GM23248 (cell line): ENCODE data around the gene POLG. TPM values are rescaled to one million over a fixed set of nuclear protein-coding genes. Genes with fewer than 3 reads are reported as not detected.

Source experiments
- DNase-seq: peaks from one replicate; pipeline ENCODE4 v3.0.0-alpha.2; 2015
- H2AFZ ChIP-seq: fragments of 200-600 bp; sonication (generic); 2 replicates; pipeline ENCODE4 v1.6.1; 2016; ENCODE audit warnings: antibody characterized with exemption
- H3F3A ChIP-seq: fragments of 200-600 bp; sonication (generic); 2 replicates; pipeline ENCODE4 v1.6.1; 2016; ENCODE audit warnings: mild to moderate bottlenecking, antibody characterized with exemption, mixed run types; ENCODE audit not compliant: insufficient read depth
- H3K27ac ChIP-seq: fragments of 200-600 bp; sonication (generic); 2 replicates; pipeline ENCODE4 v1.5.1; 2016; ENCODE audit warnings: mild to moderate bottlenecking
- H3K27me3 ChIP-seq: fragments of 200-600 bp; sonication (generic); replicated peaks from 2 replicates; pipeline ENCODE4 v1.6.1; 2016; ENCODE audit warnings: mild to moderate bottlenecking; ENCODE audit not compliant: insufficient read depth
- H3K36me3 ChIP-seq: fragments of 200-600 bp; sonication (generic); 2 replicates; pipeline ENCODE4 v1.6.1; 2016; ENCODE audit warnings: low read depth, mild to moderate bottlenecking
- H3K4me1 ChIP-seq: fragments of 200-600 bp; sonication (generic); 2 replicates; pipeline ENCODE4 v1.6.1; 2016; ENCODE audit warnings: mild to moderate bottlenecking; ENCODE audit not compliant: insufficient read depth
- H3K4me2 ChIP-seq: fragments of 200-600 bp; sonication (generic); one replicate; pipeline ENCODE4 v1.6.1; 2016; ENCODE audit warnings: mild to moderate bottlenecking; ENCODE audit not compliant: unreplicated experiment
- H3K4me3 ChIP-seq: fragments of 200-600 bp; sonication (generic); 2 replicates; pipeline ENCODE4 v1.5.1; 2016; ENCODE audit warnings: mild to moderate bottlenecking
- H3K79me2 ChIP-seq: fragments of 200-600 bp; sonication (generic); 2 replicates; pipeline ENCODE4 v1.6.1; 2016; ENCODE audit warnings: mild to moderate bottlenecking; ENCODE audit not compliant: insufficient read depth
- H3K9ac ChIP-seq: fragments of 200-600 bp; sonication (generic); 2 replicates; pipeline ENCODE4 v1.6.1; 2016; ENCODE audit warnings: mild to moderate bottlenecking
- H3K9me2 ChIP-seq: fragments of 200-600 bp; sonication (generic); 2 replicates; pipeline ENCODE4 v1.6.1; 2016; ENCODE audit warnings: mixed run types, mild to moderate bottlenecking, moderate library complexity; ENCODE audit not compliant: insufficient read depth
- H3K9me3 ChIP-seq: fragments of 200-600 bp; sonication (generic); one replicate; pipeline ENCODE4 v1.6.1; 2017; ENCODE audit warnings: low read depth
- H4K20me1 ChIP-seq: fragments of 200-600 bp; sonication (generic); 2 replicates; pipeline ENCODE4 v1.6.0; 2016; ENCODE audit not compliant: insufficient read depth
- EZH2 ChIP-seq: fragments of 200-600 bp; sonication (generic); IDR thresholded peaks from 2 replicates; pipeline ENCODE4 v1.6.1; 2018; ENCODE audit warnings: antibody characterized with exemption, mild to moderate bottlenecking; ENCODE audit not compliant: insufficient read depth, poor library complexity, severe bottlenecking
- EZH2phosphoT487 ChIP-seq: fragments of 200-600 bp; sonication (generic); IDR thresholded peaks from 2 replicates; pipeline ENCODE4 v1.6.1; 2018; ENCODE audit warnings: antibody characterized with exemption, moderate library complexity, mild to moderate bottlenecking, low read depth; ENCODE audit not compliant: insufficient read depth
- WGBS, 2 experiments: methylation state at CpG; one replicate each; pipeline ENCODE4 v1.1.6; 2015 to 2017; ENCODE audit warnings: low lambda C conversion rate in 2 of 2, low coverage in 1 of 2; ENCODE audit errors: missing lambda C conversion rate in 2 of 2; 5-methylcytosine and 5-hydroxymethylcytosine counted together
- in situ Hi-C: fragments of 300-500 bp; cut with MboI; formaldehyde crosslinking; loops from 2 replicates; pipeline ENCODE4 v1.15.0; 2020
- polyA plus RNA-seq: library from polyadenylated mRNA; unstranded; fragments of >200 nt; fragmentation: Nextera tagmentation; extraction: Ambion mirVana; gene quantifications from 2 replicates; pipeline ENCODE4 v1.2.1, GENCODE V29; 2016
- total RNA-seq: library from RNA; depleted of rRNA; stranded (reverse); fragments of >200 nt; shearing (Covaris generic); gene quantifications from 2 replicates; pipeline ENCODE4 v1.2.3, GENCODE V29; 2014

Gene POLG
- total and polyA plus RNA-seq, 2 experiments from 2014 or later, result 18.7 to 66.7 TPM

- no peak for DNase-seq
- 58 to 66% methylated on average over 6 to 7 of the region's 7 CpGs for WGBS, 2 experiments
- no peaks in the 10 kb centered on the region for H3K9me2 ChIP-seq
- in situ Hi-C loops, result no loop called here
- peaks cover 7% of the 10 kb centered on the region; the same call in 1 of the 2 replicates for H3F3A ChIP-seq
- H3K9ac ChIP-seq, result no peak overlapping the region
- no peaks in the 10 kb centered on the region for H3K27me3 ChIP-seq
- no peaks in the 10 kb centered on the region for H3K9me3 ChIP-seq
- H3K36me3 ChIP-seq, result peaks cover 51% of the 10 kb centered on the region
- H3K4me2 ChIP-seq, result peak overlapping the region; percentile 69
- H3K4me1 ChIP-seq, result peaks cover 45% of the 10 kb centered on the region
- H4K20me1 ChIP-seq, result peaks cover 17% of the 10 kb centered on the region
- H2AFZ ChIP-seq, result no peak overlapping the region
- no peak overlapping the region for H3K27ac ChIP-seq
- H3K4me3 ChIP-seq, result peak overlapping the region; percentile 97; the same call in 1 of the 2 replicates
- TF ChIP-seq EZH2phosphoT487, result no peak
- TF ChIP-seq EZH2, result no peak
- peaks cover 74% of the 10 kb centered on the region for H3K79me2 ChIP-seq
Observed at GRCh38 chr15:89330881-89331595, 3.6 kb downstream of the POLG start.

- Histone ChIP-seq H3K27ac (no peak overlapping the region), H4K20me1 (peaks cover 17% of the 10 kb centered on the region), H3K9me2 (no peaks in the 10 kb centered on the region), H3K4me1 (peaks cover 38% of the 10 kb centered on the region), H3K9me3 (no peaks in the 10 kb centered on the region), H3K36me3 (peaks cover 55% of the 10 kb centered on the region), H3K4me3 (no peak overlapping the region), H2AFZ (no peak overlapping the region), H3K79me2 (peaks cover 74% of the 10 kb centered on the region), H3K9ac (no peak overlapping the region), H3K27me3 (no peaks in the 10 kb centered on the region), H3K4me2 (no peak overlapping the region), H3F3A (no peaks in the 10 kb centered on the region)
- WGBS, 2 experiments, result 55 to 56% methylated on average over 6 of the region's 6 CpGs
- TF ChIP-seq EZH2phosphoT487 (no peak), EZH2 (no peak)
- no peak for DNase-seq
- in situ Hi-C loops, result no loop called here
Observed at GRCh38 chr15:89330119-89330518, 4.5 kb downstream of the POLG start.

GRCh38 chr15:89329329-89330084, 5.1 kb downstream of the POLG start:
- no peak overlapping the region for H3K4me2 ChIP-seq
- no peak overlapping the region for H2AFZ ChIP-seq
- H3K9me3 ChIP-seq, result no peaks in the 10 kb centered on the region
- H3K36me3 ChIP-seq, result peaks cover 59% of the 10 kb centered on the region
- H3K9me2 ChIP-seq, result no peaks in the 10 kb centered on the region
- H3K27me3 ChIP-seq, result no peaks in the 10 kb centered on the region
- H3K4me3 ChIP-seq, result no peak overlapping the region
- no peaks in the 10 kb centered on the region for H3F3A ChIP-seq
- H3K4me1 ChIP-seq, result peaks cover 38% of the 10 kb centered on the region
- no peak for TF ChIP-seq EZH2
- TF ChIP-seq EZH2phosphoT487, result no peak
- DNase-seq, result no peak
- H3K27ac ChIP-seq, result no peak overlapping the region
- H4K20me1 ChIP-seq, result peaks cover 17% of the 10 kb centered on the region
- H3K9ac ChIP-seq, result no peak overlapping the region
- 58 to 64% methylated on average over 8 of the region's 8 CpGs for WGBS, 2 experiments
- H3K79me2 ChIP-seq, result peaks cover 78% of the 10 kb centered on the region
- in situ Hi-C loops, result no loop called here

- H3K36me3 ChIP-seq, result peaks cover 59% of the 10 kb centered on the region
- H3K27me3 ChIP-seq, result no peaks in the 10 kb centered on the region
- H3K9ac ChIP-seq, result no peak overlapping the region
- no peak overlapping the region for H2AFZ ChIP-seq
- no peak for DNase-seq
- no peak overlapping the region for H3K4me2 ChIP-seq
- H3K9me2 ChIP-seq, result no peaks in the 10 kb centered on the region
- no peak for TF ChIP-seq EZH2phosphoT487
- no peak for TF ChIP-seq EZH2
- H3K27ac ChIP-seq, result no peak overlapping the region
- H4K20me1 ChIP-seq, result peaks cover 17% of the 10 kb centered on the region
- no peaks in the 10 kb centered on the region for H3F3A ChIP-seq
- H3K79me2 ChIP-seq, result peaks cover 80% of the 10 kb centered on the region
- WGBS, 2 experiments, result 85 to 86% methylated on average over 13 of the region's 13 CpGs
- peaks cover 37% of the 10 kb centered on the region for H3K4me1 ChIP-seq
- no peak overlapping the region for H3K4me3 ChIP-seq
- in situ Hi-C loops, result no loop called here
- no peaks in the 10 kb centered on the region for H3K9me3 ChIP-seq
Observed at GRCh38 chr15:89328398-89329254, 6.0 kb downstream of the POLG start.
